GM18505 (cell line): Measurements from ENCODE around the gene CDC42BPA.

ENCODE experiments used
- ATAC-seq: cut with Tn5 transposase; IDR thresholded peaks from one replicate; pipeline ENCODE4 v1.9.1; 2021; ENCODE audit not compliant: unreplicated experiment
- POLR2A ChIP-seq: IDR thresholded peaks from 4 replicates; pipeline ENCODE4 v1.6.1; 2011; ENCODE audit warnings: borderline replicate concordance; ENCODE audit not compliant: insufficient read depth, insufficient read length; ENCODE audit errors: extremely low read depth

The CDC42BPA gene

DNA sequence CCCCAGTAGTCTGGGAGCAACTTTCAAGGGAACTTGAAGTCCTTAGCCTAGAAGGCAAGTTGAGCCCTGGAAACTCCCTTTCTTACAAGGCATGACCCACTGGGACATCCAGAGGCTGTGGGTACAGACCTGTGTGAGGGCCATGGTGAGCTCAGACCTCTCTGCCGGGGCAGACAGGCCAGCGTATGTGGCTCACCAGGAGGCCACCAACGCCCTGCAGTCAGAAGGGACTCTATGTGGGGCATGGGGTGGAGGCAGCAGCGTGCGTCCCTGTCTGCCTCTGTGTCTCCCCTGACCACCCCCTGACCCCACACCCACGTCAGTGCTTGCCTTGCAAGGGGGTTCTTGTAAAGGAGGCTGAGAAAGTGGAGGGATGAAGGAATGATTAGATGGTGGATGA, 367.4 kb downstream of the CDC42BPA start:
- ATAC-seq: no peak
- TF ChIP-seq POLR2A: no peak

DNA sequence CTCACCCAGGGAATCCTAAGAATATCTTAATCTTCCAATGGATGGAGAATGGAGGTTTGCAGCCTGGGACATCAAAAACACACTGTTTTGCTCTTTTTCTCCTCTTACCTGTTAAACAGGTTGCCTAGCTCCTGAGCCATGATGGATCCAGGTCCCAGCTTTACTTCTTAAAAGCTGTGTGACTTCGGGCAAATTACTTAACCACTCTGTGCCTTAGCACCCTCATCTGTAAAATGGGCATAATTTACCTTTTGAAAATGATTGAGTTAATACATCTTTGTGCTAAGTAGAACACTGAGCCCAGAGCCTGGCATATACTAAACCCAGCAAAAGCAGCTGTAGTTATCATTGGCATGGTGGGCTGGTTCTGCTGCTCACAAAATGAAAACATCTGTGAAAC, 368.0 kb downstream of the CDC42BPA start:
- no peak for ATAC-seq
- no peak for TF ChIP-seq POLR2A

DNA sequence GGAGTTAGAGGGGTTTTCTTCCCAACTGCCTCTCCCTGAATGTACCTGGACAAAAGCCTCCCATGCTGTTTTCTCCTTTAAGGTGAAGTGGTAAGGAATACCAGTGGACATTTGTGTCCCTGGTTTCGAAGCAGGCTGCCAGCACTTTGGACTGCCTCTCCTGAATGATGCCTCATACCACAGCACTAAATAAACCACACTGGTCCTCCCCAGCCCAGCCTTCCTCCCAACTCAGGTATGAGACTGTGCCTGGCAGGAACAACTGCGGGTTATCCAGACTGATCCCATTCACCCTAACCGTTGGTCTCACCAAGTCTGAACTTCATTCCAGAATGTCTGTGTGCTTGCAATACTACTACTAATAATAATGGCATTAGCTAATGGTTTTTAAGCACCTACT, 368.9 kb downstream of the CDC42BPA start:
- ATAC-seq: no peak
- no peak for TF ChIP-seq POLR2A

DNA sequence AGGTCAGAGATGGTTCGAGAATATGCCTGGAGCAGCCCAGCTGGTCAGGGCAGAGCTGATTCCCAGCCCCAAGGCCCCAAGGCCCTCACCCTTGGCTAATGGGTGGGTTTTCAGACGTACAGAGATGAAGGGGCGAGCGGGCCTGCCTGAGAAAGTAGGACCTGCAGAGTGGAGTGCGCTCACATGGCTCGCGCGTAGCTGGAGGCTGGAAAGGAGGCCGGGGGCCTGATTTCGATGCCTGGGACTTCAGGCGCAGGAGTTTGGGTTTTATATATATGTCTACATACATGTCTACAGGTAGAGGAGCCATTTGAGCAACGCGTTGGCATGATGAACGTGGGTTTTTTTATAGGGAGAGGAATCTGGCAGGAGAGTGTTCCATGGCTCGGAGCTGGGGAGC, 369.3 kb downstream of the CDC42BPA start:
- ATAC-seq: no peak
- no peak for TF ChIP-seq POLR2A

DNA sequence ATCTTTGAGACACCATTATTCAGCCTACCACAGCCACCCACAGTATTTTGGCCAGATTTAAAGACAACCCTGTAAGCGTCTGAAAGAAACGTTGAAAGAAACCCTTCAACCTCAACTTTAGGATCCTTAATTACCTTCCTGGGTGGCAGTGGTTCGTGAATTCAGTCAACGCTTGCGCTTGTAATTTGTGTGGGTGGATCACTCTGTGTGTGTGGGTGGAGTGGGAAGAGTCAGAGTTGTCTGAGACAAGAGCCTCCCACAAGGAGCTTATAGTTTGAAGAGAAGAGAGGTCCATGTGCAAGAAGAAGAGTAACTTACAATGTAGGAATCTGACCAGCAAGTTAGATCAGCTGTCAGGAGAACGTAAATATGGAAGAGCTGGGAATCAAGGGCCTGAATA, 369.8 kb downstream of the CDC42BPA start:
- ATAC-seq: no peak
- TF ChIP-seq POLR2A: no peak

DNA sequence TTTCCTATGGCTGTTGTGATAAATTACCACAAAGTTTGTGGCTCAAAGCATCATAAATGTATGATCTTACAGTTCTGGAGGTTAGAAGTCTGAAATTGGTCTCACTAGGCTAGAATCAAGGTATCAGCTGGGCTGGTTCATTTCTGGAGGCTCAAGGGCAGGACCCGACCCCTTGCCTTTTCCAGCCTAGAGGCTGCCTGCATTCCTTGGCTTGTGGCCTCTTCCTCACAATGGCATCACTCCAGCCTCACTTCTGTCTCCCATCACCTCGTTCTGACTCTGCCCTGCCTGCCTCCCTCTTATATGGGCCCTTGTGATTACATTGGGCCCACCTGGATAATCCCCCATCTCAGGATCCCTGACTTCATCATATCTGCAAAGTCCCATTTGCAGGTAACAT, 370.2 kb downstream of the CDC42BPA start:
- TF ChIP-seq POLR2A: no peak
- ATAC-seq: no peak

DNA sequence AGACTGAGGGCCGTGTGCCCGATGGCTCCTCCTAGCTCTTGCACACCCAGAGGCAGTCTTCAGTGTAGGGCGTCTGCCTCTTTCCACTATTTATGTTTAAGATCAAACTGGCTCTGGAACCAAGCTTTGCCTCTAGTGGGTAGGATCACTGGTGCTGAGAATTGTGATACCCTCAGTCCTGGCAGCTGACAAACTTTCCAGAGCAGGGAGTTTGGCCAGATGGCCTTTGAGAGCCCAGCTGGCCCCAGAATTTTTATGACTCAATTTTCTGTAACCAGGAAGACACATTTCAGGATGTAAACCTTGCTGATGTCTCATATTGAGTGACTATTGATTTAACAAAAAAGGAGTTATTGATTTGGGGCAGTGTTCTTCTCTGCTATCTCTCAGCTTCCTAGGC, 371.5 kb downstream of the CDC42BPA start:
- ATAC-seq: no peak
- TF ChIP-seq POLR2A: no peak

DNA sequence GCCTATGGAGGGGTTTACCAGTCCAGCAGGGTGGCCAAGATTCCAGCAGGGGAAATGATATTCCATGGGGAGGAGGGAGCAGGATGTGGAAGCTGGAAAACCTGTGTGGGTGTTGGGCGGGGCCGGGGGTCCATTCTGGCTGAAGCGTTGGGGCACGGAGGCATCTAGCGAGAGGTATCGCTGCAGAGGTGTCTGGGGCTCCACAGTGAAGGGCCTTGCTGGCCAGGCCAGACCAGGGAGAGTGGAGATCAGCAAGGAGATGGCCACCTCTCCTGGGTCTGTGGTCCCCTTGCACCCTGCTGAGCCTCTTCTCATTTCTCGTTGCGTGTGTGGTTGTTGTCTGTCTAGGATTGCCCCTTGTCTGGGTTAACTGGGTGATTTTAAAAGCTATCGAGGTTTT, 372.0 kb downstream of the CDC42BPA start:
- ATAC-seq: no peak
- TF ChIP-seq POLR2A: no peak

DNA sequence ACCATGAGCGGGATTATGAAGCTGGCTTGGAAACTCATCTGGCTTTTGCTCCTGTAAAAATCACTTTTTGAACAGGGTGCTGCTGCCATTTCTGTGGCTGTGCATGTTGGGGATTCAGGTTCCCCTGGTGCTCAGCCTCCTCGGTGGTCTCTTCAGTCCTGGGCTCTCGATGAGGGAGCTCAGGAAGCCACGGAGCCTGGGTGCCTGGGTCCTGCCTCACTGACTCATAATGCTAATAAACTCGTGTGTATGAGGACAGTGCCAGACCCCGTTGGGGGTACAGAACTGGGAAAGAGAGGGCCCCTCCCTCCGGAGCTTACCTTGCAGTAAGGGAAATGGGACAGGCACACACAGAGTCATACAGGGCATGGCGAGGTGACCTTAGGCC, 372.4 kb downstream of the CDC42BPA start:
- no peak for ATAC-seq
- TF ChIP-seq POLR2A: no peak

DNA sequence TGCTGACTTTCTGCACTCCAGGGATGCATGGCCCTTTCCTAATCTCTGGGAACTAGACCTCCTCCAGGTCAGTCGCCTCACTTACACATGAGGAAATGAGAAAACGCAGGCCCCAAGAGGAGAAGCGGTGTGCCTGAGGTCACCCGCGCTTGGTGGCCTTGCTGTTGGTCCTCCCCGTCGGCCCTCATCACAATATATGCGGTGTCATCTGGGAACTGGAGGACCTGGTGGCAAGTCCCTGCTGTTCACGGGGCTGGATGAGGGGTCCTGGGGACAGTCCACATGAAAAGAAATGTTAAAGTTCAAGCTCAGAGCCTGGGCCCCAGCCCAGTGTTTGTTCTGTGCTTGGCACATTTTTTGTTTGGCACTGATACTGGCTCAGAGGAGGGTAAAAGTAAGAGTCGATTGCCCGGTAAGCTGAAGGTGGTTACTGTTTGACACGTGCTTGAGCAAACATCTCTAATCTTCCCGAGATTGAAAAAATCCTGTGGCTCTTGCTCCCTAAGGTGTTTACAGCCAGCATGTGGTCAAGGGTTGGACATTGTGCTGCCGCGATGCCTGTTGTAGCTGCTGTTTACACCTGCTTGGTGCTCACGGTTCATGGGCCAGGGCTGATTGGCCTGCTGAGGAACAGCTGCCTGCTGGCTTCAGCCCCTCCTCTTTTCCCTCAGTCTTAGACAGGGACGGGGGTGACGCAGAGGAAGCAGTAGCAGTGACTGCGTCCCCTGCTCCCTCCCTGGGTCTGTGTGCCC, 373.0 kb downstream of the CDC42BPA start:
- no peak for TF ChIP-seq POLR2A

DNA sequence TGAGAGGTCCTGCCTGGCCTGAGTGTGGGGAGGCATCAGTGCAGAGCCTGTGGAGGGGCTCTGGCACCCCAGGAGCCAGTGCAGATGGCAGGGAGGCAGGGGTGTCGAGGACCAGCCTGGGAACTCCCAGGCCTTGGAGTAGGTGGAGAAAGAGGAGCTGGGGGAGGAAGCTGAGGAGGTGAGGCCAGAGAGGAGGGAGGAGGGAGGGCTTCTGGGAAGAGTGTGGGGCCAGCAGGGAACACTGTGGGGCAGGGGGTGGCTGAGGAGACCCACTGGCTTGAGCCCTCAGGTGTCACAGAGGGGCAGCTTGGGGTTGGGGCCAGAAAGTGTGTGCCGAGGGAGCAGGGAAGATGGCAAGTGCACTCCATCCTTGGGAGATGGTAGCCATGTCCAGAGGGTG, 374.4 kb downstream of the CDC42BPA start:
- no peak for TF ChIP-seq POLR2A
- no peak for ATAC-seq

More for the DNA sequence above, 373.0 kb downstream of the CDC42BPA start:
- no peak for ATAC-seq

DNA sequence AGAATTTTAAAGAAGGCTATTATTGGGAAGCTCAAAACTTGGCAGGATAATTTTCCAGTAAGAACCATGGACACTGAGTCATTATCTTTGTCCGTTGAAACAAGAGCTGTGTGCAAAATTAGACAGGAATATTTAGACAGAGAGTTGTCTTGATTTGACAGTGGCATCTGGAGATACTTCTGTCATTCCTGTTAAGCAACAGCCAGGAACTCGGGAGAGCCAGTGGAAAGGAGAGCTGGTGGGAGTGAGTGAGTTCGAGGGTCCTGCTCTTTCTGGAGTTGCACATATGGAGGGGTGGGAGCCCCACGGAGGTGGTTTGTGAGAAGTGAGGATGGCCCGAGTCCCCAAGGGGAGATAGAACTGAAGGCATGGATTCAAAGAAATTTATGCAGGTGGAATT, 375.1 kb downstream of the CDC42BPA start:
- no peak for TF ChIP-seq POLR2A
- no peak for ATAC-seq

DNA sequence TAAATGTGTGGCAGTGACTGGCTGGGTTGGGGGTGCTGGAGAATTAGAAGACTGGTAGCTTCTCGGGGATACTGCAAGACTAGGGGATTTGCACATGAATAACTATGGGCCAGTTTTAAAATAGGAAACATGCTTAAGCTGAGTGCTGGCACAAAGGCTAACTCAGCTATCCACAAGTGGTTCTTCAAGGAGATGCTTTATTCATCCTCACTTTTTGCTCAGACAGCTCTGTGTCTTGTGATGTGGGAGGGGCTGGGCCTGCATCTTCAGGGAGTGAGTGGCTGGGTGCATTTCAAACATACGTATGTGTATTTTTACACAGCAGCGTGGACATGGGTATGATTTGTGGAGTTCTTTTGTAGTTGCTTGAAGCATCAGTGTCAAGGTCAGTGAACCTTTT, 375.9 kb downstream of the CDC42BPA start:
- no peak for ATAC-seq
- no peak for TF ChIP-seq POLR2A

DNA sequence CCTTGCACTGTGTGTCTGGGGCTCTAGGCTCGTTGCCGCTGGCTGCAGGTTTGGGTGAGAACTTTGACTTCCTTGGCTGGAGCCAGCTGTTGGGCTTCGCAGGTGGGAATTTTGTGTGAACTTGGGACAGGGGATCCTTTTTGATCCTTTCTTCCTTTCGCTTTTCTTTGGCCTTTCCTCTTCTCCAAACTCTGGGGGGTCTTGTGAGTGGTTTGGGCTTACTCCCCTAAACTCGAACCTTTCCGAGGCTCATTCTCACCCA, 377.6 kb downstream of the CDC42BPA start:
- no peak for ATAC-seq
- no peak for TF ChIP-seq POLR2A
